ENCODE measurements around the gene ABCD1. TPM values are rescaled to one million over a fixed set of nuclear protein-coding genes. Genes with fewer than 3 reads are reported as not detected.

ABCD1 gene
- polyA plus RNA-seq, 1 donor from 2014 or later, result 3.6 TPM

DNA sequence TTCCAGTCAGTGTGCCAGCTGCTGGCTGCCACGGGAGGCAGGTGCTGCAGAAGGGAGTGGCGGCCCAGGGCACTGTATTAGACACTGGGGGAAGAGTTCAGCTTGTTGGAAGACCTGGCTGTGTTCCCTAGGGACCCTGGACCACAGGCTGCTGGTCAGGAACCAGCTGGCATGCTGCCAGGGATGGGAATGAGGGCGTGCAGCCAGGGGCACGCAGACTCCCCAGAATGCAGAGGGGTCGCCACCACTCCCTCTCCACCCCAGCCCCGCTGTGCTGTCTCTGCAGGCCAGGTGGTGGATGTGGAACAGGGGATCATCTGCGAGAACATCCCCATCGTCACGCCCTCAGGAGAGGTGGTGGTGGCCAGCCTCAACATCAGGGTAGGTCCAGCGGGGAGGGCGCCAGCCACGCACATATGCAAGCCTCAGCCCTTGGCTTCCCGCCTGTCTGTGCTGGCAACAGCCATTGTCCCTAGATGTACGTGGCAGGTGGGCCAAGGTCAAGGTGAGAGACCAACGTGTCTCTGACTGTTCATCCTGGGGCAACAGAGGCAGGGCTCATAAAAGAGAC lies 12.3 kb downstream of the ABCD1 start:
- H3K27me3 ChIP-seq (ENCODE audit: insufficient read depth, low read depth, low read length), result no peaks in the 10 kb centered on the region

GRCh38 chrX:153738056-153738605 lies 13.5 kb downstream of the ABCD1 start:
- H3K27me3 ChIP-seq (ENCODE audit: insufficient read depth, low read depth, low read length), result no peaks in the 10 kb centered on the region
- no peaks in the 10 kb centered on the region for H3K9me3 ChIP-seq (ENCODE audit: low read length)
- no peaks in the 10 kb centered on the region for H3F3A ChIP-seq (ENCODE audit: insufficient read depth, low read length, poor library complexity, severe bottlenecking)
- H3K9ac ChIP-seq (ENCODE audit: low read length), result no peak overlapping the region
- TF ChIP-seq TAF1 (IDR thresholded peaks at IDR 0.05; ENCODE audit: low read depth) (no peak), POLR2AphosphoS5 (IDR thresholded peaks at IDR 0.05) (no peak), EP300 (conservative IDR thresholded peaks at IDR 0.05; ENCODE audit: poor library complexity, severe bottlenecking) (no peak), EZH2 (IDR thresholded peaks at IDR 0.05; ENCODE audit: borderline replicate concordance, insufficient read depth, low read length, poor library complexity, severe bottlenecking) (no peak), MXI1 (conservative IDR thresholded peaks at IDR 0.05; ENCODE audit: poor library complexity, severe bottlenecking) (no peak), SMC3 (conservative IDR thresholded peaks at IDR 0.05; ENCODE audit: poor library complexity) (no peak), RAD21 (conservative IDR thresholded peaks at IDR 0.05) (no peak), CTCF (IDR thresholded peaks at IDR 0.05; ENCODE audit: poor library complexity, severe bottlenecking) (no peak)
- TF ChIP-seq, protein P1, sequence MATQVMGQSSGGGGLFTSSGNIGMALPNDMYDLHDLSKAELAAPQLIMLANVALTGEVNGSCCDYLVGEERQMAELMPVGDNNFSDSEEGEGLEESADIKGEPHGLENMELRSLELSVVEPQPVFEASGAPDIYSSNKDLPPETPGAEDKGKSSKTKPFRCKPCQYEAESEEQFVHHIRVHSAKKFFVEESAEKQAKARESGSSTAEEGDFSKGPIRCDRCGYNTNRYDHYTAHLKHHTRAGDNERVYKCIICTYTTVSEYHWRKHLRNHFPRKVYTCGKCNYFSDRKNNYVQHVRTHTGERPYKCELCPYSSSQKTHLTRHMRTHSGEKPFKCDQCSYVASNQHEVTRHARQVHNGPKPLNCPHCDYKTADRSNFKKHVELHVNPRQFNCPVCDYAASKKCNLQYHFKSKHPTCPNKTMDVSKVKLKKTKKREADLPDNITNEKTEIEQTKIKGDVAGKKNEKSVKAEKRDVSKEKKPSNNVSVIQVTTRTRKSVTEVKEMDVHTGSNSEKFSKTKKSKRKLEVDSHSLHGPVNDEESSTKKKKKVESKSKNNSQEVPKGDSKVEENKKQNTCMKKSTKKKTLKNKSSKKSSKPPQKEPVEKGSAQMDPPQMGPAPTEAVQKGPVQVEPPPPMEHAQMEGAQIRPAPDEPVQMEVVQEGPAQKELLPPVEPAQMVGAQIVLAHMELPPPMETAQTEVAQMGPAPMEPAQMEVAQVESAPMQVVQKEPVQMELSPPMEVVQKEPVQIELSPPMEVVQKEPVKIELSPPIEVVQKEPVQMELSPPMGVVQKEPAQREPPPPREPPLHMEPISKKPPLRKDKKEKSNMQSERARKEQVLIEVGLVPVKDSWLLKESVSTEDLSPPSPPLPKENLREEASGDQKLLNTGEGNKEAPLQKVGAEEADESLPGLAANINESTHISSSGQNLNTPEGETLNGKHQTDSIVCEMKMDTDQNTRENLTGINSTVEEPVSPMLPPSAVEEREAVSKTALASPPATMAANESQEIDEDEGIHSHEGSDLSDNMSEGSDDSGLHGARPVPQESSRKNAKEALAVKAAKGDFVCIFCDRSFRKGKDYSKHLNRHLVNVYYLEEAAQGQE (IDR thresholded peaks at IDR 0.05; ENCODE audit: borderline replicate concordance), result no peak
- no peak overlapping the region for H2AFZ ChIP-seq (ENCODE audit: low read depth, low read length)
- no peak overlapping the region for H3K27ac ChIP-seq (ENCODE audit: low read length)
- H3K79me2 ChIP-seq (replicated peaks; ENCODE audit: insufficient read depth, low read length), result no peaks in the 10 kb centered on the region
- no peaks in the 10 kb centered on the region for H3K9me2 ChIP-seq (ENCODE audit: insufficient read depth, low read length)
- H4K20me1 ChIP-seq (ENCODE audit: insufficient read depth), result no peaks in the 10 kb centered on the region
- no peak overlapping the region for H3K4me3 ChIP-seq (ENCODE audit: low read length)
- H3K4me2 ChIP-seq (ENCODE audit: low read length), result no peak overlapping the region
- H3K36me3 ChIP-seq (ENCODE audit: insufficient read depth, low read length), result no peaks in the 10 kb centered on the region

More for the DNA sequence above, 12.3 kb downstream of the ABCD1 start:
- Histone ChIP-seq H3K4me3 (ENCODE audit: low read length) (no peak overlapping the region), H3K9me2 (ENCODE audit: insufficient read depth, low read length) (no peaks in the 10 kb centered on the region), H3K27ac (ENCODE audit: low read length) (no peak overlapping the region), H3K36me3 (ENCODE audit: insufficient read depth, low read length) (no peaks in the 10 kb centered on the region), H3K79me2 (replicated peaks; ENCODE audit: insufficient read depth, low read length) (no peaks in the 10 kb centered on the region), H3K9ac (ENCODE audit: low read length) (no peak overlapping the region), H3F3A (ENCODE audit: insufficient read depth, low read length, poor library complexity, severe bottlenecking) (no peaks in the 10 kb centered on the region), H2AFZ (ENCODE audit: low read depth, low read length) (no peak overlapping the region), H4K20me1 (ENCODE audit: insufficient read depth) (no peaks in the 10 kb centered on the region), H3K4me2 (ENCODE audit: low read length) (no peak overlapping the region), H3K9me3 (ENCODE audit: low read length) (no peaks in the 10 kb centered on the region)
- TF ChIP-seq, protein P1 (IDR thresholded peaks at IDR 0.05; ENCODE audit: borderline replicate concordance), result no peak
- TF ChIP-seq EP300 (conservative IDR thresholded peaks at IDR 0.05; ENCODE audit: poor library complexity, severe bottlenecking) (no peak), MXI1 (conservative IDR thresholded peaks at IDR 0.05; ENCODE audit: poor library complexity, severe bottlenecking) (no peak)

Data from neural cell (in vitro differentiated cells).